Naive B cell (primary cell): ENCODE data around the gene FOXP4. TPM values are rescaled to one million over a fixed set of nuclear protein-coding genes. Genes with fewer than 3 reads are reported as not detected.

Source experiments
- ATAC-seq, 2 donors: fragments of 150-1000 bp; cut with Tn5 transposase; 2 replicates each; pipeline ENCODE4 v1.10.0; 2021; ENCODE audit warnings: low read depth in 2 of 2, mild to moderate bottlenecking in 2 of 2, moderate library complexity in 2 of 2
- DNase-seq: peaks from one replicate; pipeline ENCODE4 v3.0.0; 2022
- H3K27ac Mint-ChIP-seq, 6 donors: one replicate each; pipeline ENCODE4 v1.8.0; 2020 to 2022; ENCODE audit warnings: mild to moderate bottlenecking in 6 of 6, mixed read lengths in 6 of 6, moderate library complexity in 5 of 6, inconsistent platforms in 2 of 6
- H3K27me3 Mint-ChIP-seq, 3 donors: one replicate each; pipeline ENCODE4 v1.8.0; 2021 to 2022; ENCODE audit warnings: mixed read lengths in 3 of 3, mild to moderate bottlenecking in 1 of 3
- H3K36me3 Mint-ChIP-seq, 2 donors: one replicate each; pipeline ENCODE4 v1.8.0; 2020 to 2022; ENCODE audit warnings: mixed read lengths in 2 of 2, inconsistent platforms in 1 of 2, mild to moderate bottlenecking in 1 of 2
- H3K4me1 Mint-ChIP-seq, 3 donors: one replicate each; pipeline ENCODE4 v1.8.0; 2020 to 2022; ENCODE audit warnings: mixed read lengths in 3 of 3, inconsistent platforms in 1 of 3, mild to moderate bottlenecking in 1 of 3, moderate library complexity in 1 of 3
- H3K4me3 Mint-ChIP-seq, 8 donors: one replicate each; pipeline ENCODE4 v1.8.0; 2020 to 2022; ENCODE audit warnings: mild to moderate bottlenecking in 8 of 8, mixed read lengths in 8 of 8, moderate library complexity in 8 of 8, inconsistent platforms in 2 of 8
- H3K9me3 Mint-ChIP-seq, 7 donors: one replicate each; pipeline ENCODE4 v1.8.0; 2020 to 2022; ENCODE audit warnings: mixed read lengths in 7 of 7, mild to moderate bottlenecking in 5 of 7, inconsistent platforms in 2 of 7, moderate library complexity in 1 of 7
- polyA plus RNA-seq, 6 donors: library from polyadenylated mRNA; unstranded; fragments of 300-500 nt; fragmentation: Illumina TruSeq; gene quantifications; one replicate each; pipeline ENCODE4 v1.2.3, GENCODE V29; 2021; ENCODE audit warnings: low read depth in 6 of 6

The FOXP4 gene
- polyA plus RNA-seq, 6 donors from 2014 or later = 0.55 to 4.7 (median 2.2) TPM

GRCh38 chr6:41566961-41567360 is 20.8 kb downstream of the FOXP4 start:
- Mint-ChIP-seq H3K4me3 (no peak overlapping the region), H3K27me3 (no peaks in the 10 kb centered on the region), H3K4me1 (peaks cover 9 to 24% (median 18%) of the 10 kb centered on the region in 3 donors), H3K27ac (no peak overlapping the region), H3K9me3 (no peaks in the 10 kb centered on the region), H3K36me3 (peaks cover 0 to 9% of the 10 kb centered on the region in 2 donors)
- DNase-seq = no peak
- ATAC-seq = no peak

- DNase-seq = no peak
- Mint-ChIP-seq H3K36me3 (peaks cover 0 to 9% of the 10 kb centered on the region in 2 donors), H3K9me3 (no peaks in the 10 kb centered on the region), H3K27me3 (no peaks in the 10 kb centered on the region), H3K4me1 (peaks cover 13 to 29% (median 19%) of the 10 kb centered on the region in 3 donors), H3K27ac (no peak overlapping the region), H3K4me3 (no peak overlapping the region)
- ATAC-seq = no peak
Measured at GRCh38 chr6:41567684-41568083, 21.5 kb downstream of the FOXP4 start.

- DNase-seq (no peak), ATAC-seq (no peak)
- H3K4me3 Mint-ChIP-seq = no peak overlapping the region
- no peak overlapping the region for H3K27ac Mint-ChIP-seq
- H3K27me3 Mint-ChIP-seq = no peaks in the 10 kb centered on the region
- H3K36me3 Mint-ChIP-seq = peaks cover 0 to 9% of the 10 kb centered on the region in 2 donors
- H3K9me3 Mint-ChIP-seq = no peaks in the 10 kb centered on the region
- peaks cover 18 to 34% (median 24%) of the 10 kb centered on the region in 3 donors for H3K4me1 Mint-ChIP-seq
Measured at GRCh38 chr6:41568202-41568584, 22.0 kb downstream of the FOXP4 start.

- ATAC-seq (no peak), DNase-seq (no peak)
- H3K27ac Mint-ChIP-seq = peak overlapping the region in 3 of 6 donors; percentile 24 to 73 (median 59)
- peaks cover 23 to 40% (median 30%) of the 10 kb centered on the region in 3 donors for H3K4me1 Mint-ChIP-seq
- no peaks in the 10 kb centered on the region for H3K9me3 Mint-ChIP-seq
- no peaks in the 10 kb centered on the region for H3K27me3 Mint-ChIP-seq
- H3K36me3 Mint-ChIP-seq = peaks cover 0 to 9% of the 10 kb centered on the region in 2 donors
- peak overlapping the region in 1 of 8 donors; percentile 29 for H3K4me3 Mint-ChIP-seq
Measured at GRCh38 chr6:41568585-41569384, 22.6 kb downstream of the FOXP4 start.

- Mint-ChIP-seq H3K4me3 (no peak overlapping the region), H3K9me3 (no peaks in the 10 kb centered on the region), H3K27ac (peak overlapping the region in 1 of 6 donors; percentile 88), H3K36me3 (peaks cover 0 to 9% of the 10 kb centered on the region in 2 donors), H3K27me3 (no peaks in the 10 kb centered on the region), H3K4me1 (peaks cover 30 to 47% (median 39%) of the 10 kb centered on the region in 3 donors)
- ATAC-seq (no peak), DNase-seq (no peak)
Measured at GRCh38 chr6:41570259-41570615, 24.1 kb downstream of the FOXP4 start.

- Mint-ChIP-seq H3K9me3 (no peaks in the 10 kb centered on the region), H3K36me3 (peaks cover 0 to 7% of the 10 kb centered on the region in 2 donors), H3K4me3 (peak overlapping the region in 1 of 8 donors; percentile 51), H3K27me3 (no peaks in the 10 kb centered on the region), H3K27ac (no peak overlapping the region), H3K4me1 (peaks cover 28 to 41% (median 40%) of the 10 kb centered on the region in 3 donors)
- no peak for DNase-seq
- no peak for ATAC-seq
Measured at GRCh38 chr6:41571021-41571780, 25.0 kb downstream of the FOXP4 start.

- Mint-ChIP-seq H3K4me3 (no peak overlapping the region), H3K27me3 (no peaks in the 10 kb centered on the region), H3K9me3 (no peaks in the 10 kb centered on the region), H3K4me1 (peaks cover 36 to 49% (median 48%) of the 10 kb centered on the region in 3 donors), H3K27ac (no peak overlapping the region), H3K36me3 (no peaks in the 10 kb centered on the region)
- no peak for DNase-seq
- ATAC-seq = no peak
Measured at GRCh38 chr6:41572613-41573012, 26.4 kb downstream of the FOXP4 start.

- no peaks in the 10 kb centered on the region for H3K27me3 Mint-ChIP-seq
- H3K36me3 Mint-ChIP-seq = peaks cover 0 to 4% of the 10 kb centered on the region in 2 donors
- peak overlapping the region in 2 of 8 donors; percentile 25 to 42 for H3K4me3 Mint-ChIP-seq
Measured at GRCh38 chr6:41573276-41573675, 27.1 kb downstream of the FOXP4 start.

GRCh38 chr6:41573985-41574384 is 27.8 kb downstream of the FOXP4 start:
- Mint-ChIP-seq H3K4me1 (peaks cover 46 to 60% (median 55%) of the 10 kb centered on the region in 3 donors), H3K27me3 (no peaks in the 10 kb centered on the region), H3K4me3 (no peak overlapping the region), H3K27ac (peak overlapping the region in 1 of 6 donors; percentile 74), H3K9me3 (no peaks in the 10 kb centered on the region), H3K36me3 (peaks cover 0 to 8% of the 10 kb centered on the region in 2 donors)
- ATAC-seq (peak in 1 of 2 donors; percentile 28), DNase-seq (no peak)

More at GRCh38 chr6:41573276-41573675, 27.1 kb downstream of the FOXP4 start:
- peaks cover 43 to 54% (median 54%) of the 10 kb centered on the region in 3 donors for H3K4me1 Mint-ChIP-seq
- no peak for ATAC-seq
- no peaks in the 10 kb centered on the region for H3K9me3 Mint-ChIP-seq
- H3K27ac Mint-ChIP-seq = peak overlapping the region in 1 of 6 donors; percentile 7
- DNase-seq = no peak

GRCh38 chr6:41575598-41575997 is 29.4 kb downstream of the FOXP4 start:
- no peaks in the 10 kb centered on the region for H3K9me3 Mint-ChIP-seq
- ATAC-seq (no peak), DNase-seq (no peak)
- peaks cover 0 to 8% of the 10 kb centered on the region in 2 donors for H3K36me3 Mint-ChIP-seq
- no peak overlapping the region for H3K4me3 Mint-ChIP-seq
- no peaks in the 10 kb centered on the region for H3K27me3 Mint-ChIP-seq
- H3K27ac Mint-ChIP-seq = peak overlapping the region in 1 of 6 donors; percentile 27
- peaks cover 49 to 63% (median 57%) of the 10 kb centered on the region in 3 donors for H3K4me1 Mint-ChIP-seq

- peaks cover 0 to 8% of the 10 kb centered on the region in 2 donors for H3K36me3 Mint-ChIP-seq
- no peak overlapping the region for H3K4me3 Mint-ChIP-seq
- DNase-seq (no peak), ATAC-seq (no peak)
- peak overlapping the region in 2 of 6 donors; percentile 7 to 81 for H3K27ac Mint-ChIP-seq
- H3K9me3 Mint-ChIP-seq = no peaks in the 10 kb centered on the region
- H3K4me1 Mint-ChIP-seq = peaks cover 48 to 61% (median 51%) of the 10 kb centered on the region in 3 donors
- H3K27me3 Mint-ChIP-seq = no peaks in the 10 kb centered on the region
Measured at GRCh38 chr6:41576667-41577066, 30.5 kb downstream of the FOXP4 start.

- H3K4me1 Mint-ChIP-seq = peaks cover 42 to 52% (median 42%) of the 10 kb centered on the region in 3 donors
- H3K4me3 Mint-ChIP-seq = no peak overlapping the region
- H3K36me3 Mint-ChIP-seq = peaks cover 0 to 8% of the 10 kb centered on the region in 2 donors
- H3K27me3 Mint-ChIP-seq = no peaks in the 10 kb centered on the region
- H3K9me3 Mint-ChIP-seq = no peaks in the 10 kb centered on the region
- H3K27ac Mint-ChIP-seq = peak overlapping the region in 1 of 6 donors; percentile 93
- no peak for ATAC-seq
- no peak for DNase-seq
Measured at GRCh38 chr6:41577356-41578216, 31.4 kb downstream of the FOXP4 start.
